ENCODE results near the gene RETSAT. TPM values are rescaled to one million over a fixed set of nuclear protein-coding genes. Genes with fewer than 3 reads are reported as not detected.
"Not testable (repeated sequence)": the region's sequence is repeated elsewhere in the genome, so short reads cannot be mapped to it uniquely, and the experiment has no call there.

RETSAT gene
- polyA plus RNA-seq, 1 donor, result 14.6 TPM

- no peak for DNase-seq
Observed at GRCh38 chr2:85378257-85378656, 23.9 kb upstream of the RETSAT start.

- DNase-seq, result no peak
Observed at GRCh38 chr2:85377083-85377482, 22.8 kb upstream of the RETSAT start.

GRCh38 chr2:85376291-85377065 lies 22.1 kb upstream of the RETSAT start:
- no peak for DNase-seq

- DNase-seq, result no peak
Observed at GRCh38 chr2:85371045-85371444, 16.7 kb upstream of the RETSAT start.

GRCh38 chr2:85369500-85369899 lies 15.2 kb upstream of the RETSAT start:
- no peak for DNase-seq

- DNase-seq, result no peak
Observed at GRCh38 chr2:85368921-85369320, 14.6 kb upstream of the RETSAT start.

GRCh38 chr2:85367180-85367579 lies 12.9 kb upstream of the RETSAT start:
- DNase-seq, result no peak

- DNase-seq, result not testable (repeated sequence)
Observed at GRCh38 chr2:85362653-85363387, 8.5 kb upstream of the RETSAT start.

- DNase-seq, result no peak
Observed at GRCh38 chr2:85357736-85358135, 3.4 kb upstream of the RETSAT start.

- no peak for DNase-seq
Observed at GRCh38 chr2:85356186-85356585, 1.9 kb upstream of the RETSAT start.

- DNase-seq, result no peak
Observed at GRCh38 chr2:85355521-85355920, 1.2 kb upstream of the RETSAT start.

- DNase-seq, result no peak
Observed at GRCh38 chr2:85355073-85355410, 714 bp upstream of the RETSAT start.

- DNase-seq, result no peak
Observed at GRCh38 chr2:85353876-85354285, 447 bp downstream of the RETSAT start.

GRCh38 chr2:85347599-85347998 lies 6.7 kb downstream of the RETSAT start:
- DNase-seq, result no peak

GRCh38 chr2:85344356-85344954 lies 9.9 kb downstream of the RETSAT start:
- DNase-seq, result no peak

- DNase-seq, result not testable (repeated sequence)
Observed at GRCh38 chr2:85343207-85343895, 11.0 kb downstream of the RETSAT start.

GRCh38 chr2:85342156-85342555 lies 12.2 kb downstream of the RETSAT start:
- no peak for DNase-seq

- no peak for DNase-seq
Observed at GRCh38 chr2:85341269-85342029, 12.9 kb downstream of the RETSAT start.

- no peak for DNase-seq
Observed at GRCh38 chr2:85340034-85340892, 14.1 kb downstream of the RETSAT start.

GRCh38 chr2:85334928-85335327 lies 19.4 kb downstream of the RETSAT start:
- no peak for DNase-seq

- not testable (repeated sequence) for DNase-seq
Observed at GRCh38 chr2:85333877-85334276, 20.5 kb downstream of the RETSAT start.

Data from hindlimb muscle (tissue), 1 donor.